Aorta (tissue), 5 donors: ENCODE results near the gene CD101. TPM values are rescaled to one million over a fixed set of nuclear protein-coding genes. Genes with fewer than 3 reads are reported as not detected.

Experiments used
- ATAC-seq: fragments of 200-7000 bp; cut with Tn5 transposase; one replicate; pipeline ENCODE4 v1.9.1; 2022; ENCODE audit warnings: moderate library complexity; ENCODE audit not compliant: low FRiP score
- DNase-seq, 2 donors: peaks; one replicate each; pipeline ENCODE4 v3.0.0-alpha.2; 2020
- H3K27ac ChIP-seq, 2 donors: one replicate each; pipeline ENCODE4 v1.5.1; 2013; ENCODE audit warnings: low read length in 2 of 2, mild to moderate bottlenecking in 2 of 2, moderate library complexity in 2 of 2, control low read depth in 1 of 2, inconsistent platforms in 1 of 2, low read depth in 1 of 2
- H3K27me3 ChIP-seq, 2 donors: one replicate each; pipeline ENCODE4 v1.6.1; 2013; ENCODE audit warnings: control low read depth in 1 of 2, low read length in 1 of 2, mild to moderate bottlenecking in 1 of 2, moderate library complexity in 1 of 2; ENCODE audit not compliant: insufficient read depth in 2 of 2, control insufficient read depth in 1 of 2
- H3K36me3 ChIP-seq, 2 donors: one replicate each; pipeline ENCODE4 v1.6.1; 2013; ENCODE audit warnings: control low read depth in 1 of 2, low read length in 1 of 2, mild to moderate bottlenecking in 1 of 2; ENCODE audit not compliant: insufficient read depth in 2 of 2, control insufficient read depth in 1 of 2
- H3K4me1 ChIP-seq, 2 donors: one replicate each; pipeline ENCODE4 v1.6.1; 2013; ENCODE audit warnings: low read length in 2 of 2, control low read depth in 1 of 2, mild to moderate bottlenecking in 1 of 2, moderate library complexity in 1 of 2; ENCODE audit not compliant: insufficient read depth in 2 of 2, control insufficient read depth in 1 of 2
- H3K4me3 ChIP-seq, 2 donors: one replicate each; pipeline ENCODE4 v1.5.1; 2013; ENCODE audit warnings: low read length in 2 of 2, control low read depth in 1 of 2, mild to moderate bottlenecking in 1 of 2
- H3K9me3 ChIP-seq: one replicate; pipeline ENCODE4 v1.6.1; 2013; ENCODE audit warnings: mild to moderate bottlenecking, low read length; ENCODE audit not compliant: control insufficient read depth
- WGBS, 2 donors: extraction: QIAGEN DNeasy Blood & Tissue Kit; methylation state at CpG; one replicate each; pipeline ENCODE4 v1.1.7; 2013; 5-methylcytosine and 5-hydroxymethylcytosine counted together
- intact Hi-C, 2 donors: fragments of 100-400 bp; cut with DNase I; formaldehyde crosslinking; loops; one replicate each; pipeline versions ENCODE4 v1.14.2 to v1.15.0; 2022
- polyA plus RNA-seq, 2 donors: library from polyadenylated mRNA; stranded (reverse); fragments of 200-250 nt; gene quantifications; one replicate each; pipeline ENCODE4 v1.2.3, GENCODE V29; 2013
- total RNA-seq, 2 donors: library from RNA; stranded (reverse); fragmentation: NEBNext Ultra II Directional; extraction: Animal tissue kit (Norgen Biotek cat#: 25700); gene quantifications; one replicate each; pipeline ENCODE4 v1.2.1, GENCODE V29; 2021
- donor health status: healthy with polysubstance abuse.
- donor health status: Bipolar disorder and iron deficiency.
- donor health status: DM: no; HTN: no; CAD: no.
- donor health status: DM: no; HTN: no; CAD: no.
- donor health status: DM: yes; HTN: yes; CAD: no.

The CD101 gene
- total and polyA plus RNA-seq, 4 donors, result 1.2 to 2.4 (median 2.4) TPM; not detected in 1

- H3K9me3 ChIP-seq, result no peaks in the 10 kb centered on the region
- no peaks in the 10 kb centered on the region for H3K36me3 ChIP-seq
- no peak overlapping the region for H3K4me3 ChIP-seq
- intact Hi-C loops, result no loop called here
- no peak overlapping the region for H3K27ac ChIP-seq
- H3K4me1 ChIP-seq, result no peaks in the 10 kb centered on the region
- ATAC-seq (no peak), DNase-seq (no peak)
- no peaks in the 10 kb centered on the region for H3K27me3 ChIP-seq
- WGBS, 2 donors, result 93 to 97% methylated on average over 2 of the region's 2 CpGs
Measured at GRCh38 chr1:117000142-117000541, 1.4 kb upstream of the CD101 start.

GRCh38 chr1:117003223-117003875, 1.8 kb downstream of the CD101 start:
- Histone ChIP-seq H3K27ac (no peak overlapping the region), H3K4me3 (no peak overlapping the region), H3K9me3 (no peaks in the 10 kb centered on the region), H3K4me1 (no peaks in the 10 kb centered on the region), H3K36me3 (no peaks in the 10 kb centered on the region), H3K27me3 (no peaks in the 10 kb centered on the region)
- ATAC-seq (no peak), DNase-seq (no peak)
- intact Hi-C loops, result no loop called here
- WGBS, 2 donors, result 92 to 93% methylated on average over 2 of the region's 2 CpGs

- no peaks in the 10 kb centered on the region for H3K36me3 ChIP-seq
- no peak for ATAC-seq
- intact Hi-C loops, result no loop called here
- no peaks in the 10 kb centered on the region for H3K9me3 ChIP-seq
- 92 to 98% methylated on average over 2 of the region's 2 CpGs for WGBS, 2 donors
- no peaks in the 10 kb centered on the region for H3K4me1 ChIP-seq
- H3K4me3 ChIP-seq, result no peak overlapping the region
- no peaks in the 10 kb centered on the region for H3K27me3 ChIP-seq
- no peak for DNase-seq
- no peak overlapping the region for H3K27ac ChIP-seq
Measured at GRCh38 chr1:117007719-117008013, 6.1 kb downstream of the CD101 start.

GRCh38 chr1:117008656-117009055, 7.1 kb downstream of the CD101 start:
- 74 to 82% methylated on average over 2 of the region's 2 CpGs for WGBS, 2 donors
- no peaks in the 10 kb centered on the region for H3K27me3 ChIP-seq
- DNase-seq (no peak), ATAC-seq (no peak)
- intact Hi-C loops, result no loop called here
- H3K36me3 ChIP-seq, result no peaks in the 10 kb centered on the region
- no peaks in the 10 kb centered on the region for H3K4me1 ChIP-seq
- no peak overlapping the region for H3K4me3 ChIP-seq
- H3K27ac ChIP-seq, result no peak overlapping the region
- no peaks in the 10 kb centered on the region for H3K9me3 ChIP-seq

GRCh38 chr1:117009132-117009531, 7.6 kb downstream of the CD101 start:
- no peak for DNase-seq
- no peak overlapping the region for H3K27ac ChIP-seq
- intact Hi-C loops, result no loop called here
- no peaks in the 10 kb centered on the region for H3K9me3 ChIP-seq
- WGBS, 2 donors, result 50 to 64% methylated on average over 3 of the region's 3 CpGs
- H3K4me3 ChIP-seq, result no peak overlapping the region
- no peaks in the 10 kb centered on the region for H3K27me3 ChIP-seq
- no peak for ATAC-seq
- H3K4me1 ChIP-seq, result no peaks in the 10 kb centered on the region
- H3K36me3 ChIP-seq, result no peaks in the 10 kb centered on the region

GRCh38 chr1:117010310-117010969, 8.9 kb downstream of the CD101 start:
- WGBS, 2 donors, result 95 to 98% methylated on average over 3 of the region's 3 CpGs
- intact Hi-C loops, result no loop called here
- Histone ChIP-seq H3K27ac (no peak overlapping the region), H3K4me1 (no peaks in the 10 kb centered on the region), H3K27me3 (no peaks in the 10 kb centered on the region), H3K4me3 (no peak overlapping the region), H3K36me3 (no peaks in the 10 kb centered on the region), H3K9me3 (no peaks in the 10 kb centered on the region)
- DNase-seq, result no peak
- no peak for ATAC-seq

GRCh38 chr1:117011334-117011733, 9.8 kb downstream of the CD101 start:
- WGBS, 2 donors, result 97 to 99% methylated on average over 3 of the region's 3 CpGs
- DNase-seq (no peak), ATAC-seq (no peak)
- Histone ChIP-seq H3K27ac (no peak overlapping the region), H3K36me3 (no peaks in the 10 kb centered on the region), H3K4me1 (no peaks in the 10 kb centered on the region), H3K9me3 (no peaks in the 10 kb centered on the region), H3K27me3 (no peaks in the 10 kb centered on the region), H3K4me3 (no peak overlapping the region)
- intact Hi-C loops, result no loop called here

- no peak for DNase-seq
Measured at GRCh38 chr1:117013309-117013858, 11.8 kb downstream of the CD101 start.

GRCh38 chr1:117014209-117014608, 12.6 kb downstream of the CD101 start:
- no peaks in the 10 kb centered on the region for H3K27me3 ChIP-seq
- H3K36me3 ChIP-seq, result no peaks in the 10 kb centered on the region
- H3K27ac ChIP-seq, result no peak overlapping the region
- ATAC-seq (no peak), DNase-seq (no peak)
- H3K4me3 ChIP-seq, result no peak overlapping the region
- WGBS, 2 donors, result 95% methylated on average over 5 of the region's 5 CpGs
- intact Hi-C loops, result no loop called here
- no peaks in the 10 kb centered on the region for H3K4me1 ChIP-seq
- H3K9me3 ChIP-seq, result no peaks in the 10 kb centered on the region

More at GRCh38 chr1:117013309-117013858, 11.8 kb downstream of the CD101 start:
- no peaks in the 10 kb centered on the region for H3K27me3 ChIP-seq
- H3K27ac ChIP-seq, result no peak overlapping the region
- no peaks in the 10 kb centered on the region for H3K9me3 ChIP-seq
- no peaks in the 10 kb centered on the region for H3K4me1 ChIP-seq
- intact Hi-C loops, result no loop called here
- no peak overlapping the region for H3K4me3 ChIP-seq
- no peak for ATAC-seq
- 93 to 95% methylated on average over 5 of the region's 5 CpGs for WGBS, 2 donors
- H3K36me3 ChIP-seq, result no peaks in the 10 kb centered on the region
